Tibial nerve (tissue), 4 donors: ENCODE results near the gene LIPN. TPM values are rescaled to one million over a fixed set of nuclear protein-coding genes. Genes with fewer than 3 reads are reported as not detected.

Experiments used
- DNase-seq, 2 donors: peaks; one replicate each; pipeline ENCODE4 v3.0.0-alpha.2; 2019; ENCODE audit warnings: low spot score in 2 of 2
- H3K27ac ChIP-seq, 4 donors: fragments of 200-600 bp; sonication (generic) in 3 of 4; one replicate each; pipeline ENCODE4 v1.5.1; 2017 to 2019; ENCODE audit warnings: mild to moderate bottlenecking in 1 of 4
- H3K27me3 ChIP-seq, 2 donors: fragments of 200-600 bp; sonication (generic) in 1 of 2; one replicate each; pipeline versions ENCODE4 v1.5.1 to v1.6.0; 2017 to 2019
- H3K36me3 ChIP-seq, 3 donors: fragments of 200-600 bp; sonication (generic); one replicate each; pipeline ENCODE4 v1.5.1; 2018 to 2019
- H3K4me1 ChIP-seq, 4 donors: fragments of 200-600 bp; sonication (generic) in 3 of 4; one replicate each; pipeline ENCODE4 v1.5.1; 2017 to 2019
- H3K4me3 ChIP-seq, 4 donors: fragments of 200-600 bp; sonication (generic) in 3 of 4; one replicate each; pipeline ENCODE4 v1.5.1; 2017 to 2019; ENCODE audit warnings: mild to moderate bottlenecking in 1 of 4, moderate library complexity in 1 of 4
- H3K9me3 ChIP-seq, 4 donors: fragments of 200-600 bp; sonication (generic) in 3 of 4; one replicate each; pipeline ENCODE4 v1.5.1; 2017 to 2019
- EP300 ChIP-seq, 2 donors: sonication (generic); formaldehyde crosslinking; IDR thresholded peaks; one replicate each; pipeline ENCODE4 v1.6.1; 2017; ENCODE audit warnings: antibody characterized with exemption in 2 of 2, mild to moderate bottlenecking in 1 of 2
- POLR2A ChIP-seq, 2 donors: fragments of 450-650 bp; IDR thresholded peaks; one replicate each; pipeline ENCODE4 v1.6.1; 2017; ENCODE audit warnings: antibody characterized with exemption in 2 of 2, mild to moderate bottlenecking in 2 of 2, moderate library complexity in 2 of 2
- WGBS, 2 donors: methylation state at CpG; one replicate each; pipeline ENCODE4 v1.1.5; 2018; 5-methylcytosine and 5-hydroxymethylcytosine counted together
- total RNA-seq, 4 donors: library from RNA; depleted of rRNA; stranded (reverse); fragments of >200 nt; gene quantifications; one replicate each; pipeline ENCODE4 v1.1.0, GENCODE V29; 2016
- TF ChIP-seq, protein P1 (sequence below), 5 experiments: fragments of 200-600 bp in 3 of 5; fragments of 450-650 bp in 2 of 5; sonication (generic) in 3 of 5; IDR thresholded peaks; one replicate each; pipeline ENCODE4 v1.5.1; 2016 to 2019; ENCODE audit warnings: antibody characterized with exemption in 5 of 5, mild to moderate bottlenecking in 3 of 5, moderate library complexity in 2 of 5

Gene LIPN
- total RNA-seq, 4 donors from 2014 or later = not detected

DNA sequence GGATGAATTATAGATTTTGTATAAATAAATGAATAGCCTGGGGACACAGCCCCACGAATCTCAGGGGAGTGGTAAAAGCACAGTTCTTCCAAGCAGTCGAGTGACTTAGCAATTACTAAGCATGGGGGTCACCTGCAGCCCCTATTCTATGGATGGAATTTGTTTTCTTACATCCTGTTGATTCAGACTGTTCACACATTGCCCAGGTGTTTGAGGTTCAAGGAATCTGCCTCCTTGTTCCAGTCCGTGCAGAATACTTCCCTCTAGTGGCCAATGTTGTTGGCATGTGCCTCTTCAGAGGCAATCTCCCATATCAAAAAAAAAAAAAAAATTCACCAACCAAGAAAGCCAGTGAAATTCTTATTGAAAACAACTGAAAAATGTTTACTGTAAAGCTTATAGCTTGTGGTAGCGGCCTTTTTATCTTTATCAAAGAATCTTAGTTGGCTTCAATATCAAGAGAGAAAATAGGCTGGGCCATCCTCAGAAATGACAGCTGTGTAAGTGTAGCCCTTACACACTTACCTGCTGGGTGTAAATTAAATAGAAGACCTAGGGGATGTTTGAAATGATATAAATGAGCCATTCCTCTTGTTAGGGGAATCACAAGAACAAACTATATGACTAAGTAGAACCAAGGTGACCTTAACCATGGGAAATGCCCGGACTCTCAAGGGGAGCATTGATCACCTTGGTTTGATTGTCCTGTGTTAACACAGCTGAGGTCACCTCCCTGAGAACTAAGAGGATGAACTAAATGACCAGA, 50.6 kb downstream of the LIPN start:
- Histone ChIP-seq H3K27me3 (peaks cover 0 to 9% of the 10 kb centered on the region in 2 donors), H3K36me3 (no peaks in the 10 kb centered on the region), H3K9me3 (no peaks in the 10 kb centered on the region), H3K27ac (no peak overlapping the region), H3K4me1 (no peaks in the 10 kb centered on the region), H3K4me3 (no peak overlapping the region)
- peak in 1 of 2 donors; percentile 32 for DNase-seq
- WGBS, 2 donors = 40 to 44% methylated on average over 5 of the region's 5 CpGs
- TF ChIP-seq, protein P1, sequence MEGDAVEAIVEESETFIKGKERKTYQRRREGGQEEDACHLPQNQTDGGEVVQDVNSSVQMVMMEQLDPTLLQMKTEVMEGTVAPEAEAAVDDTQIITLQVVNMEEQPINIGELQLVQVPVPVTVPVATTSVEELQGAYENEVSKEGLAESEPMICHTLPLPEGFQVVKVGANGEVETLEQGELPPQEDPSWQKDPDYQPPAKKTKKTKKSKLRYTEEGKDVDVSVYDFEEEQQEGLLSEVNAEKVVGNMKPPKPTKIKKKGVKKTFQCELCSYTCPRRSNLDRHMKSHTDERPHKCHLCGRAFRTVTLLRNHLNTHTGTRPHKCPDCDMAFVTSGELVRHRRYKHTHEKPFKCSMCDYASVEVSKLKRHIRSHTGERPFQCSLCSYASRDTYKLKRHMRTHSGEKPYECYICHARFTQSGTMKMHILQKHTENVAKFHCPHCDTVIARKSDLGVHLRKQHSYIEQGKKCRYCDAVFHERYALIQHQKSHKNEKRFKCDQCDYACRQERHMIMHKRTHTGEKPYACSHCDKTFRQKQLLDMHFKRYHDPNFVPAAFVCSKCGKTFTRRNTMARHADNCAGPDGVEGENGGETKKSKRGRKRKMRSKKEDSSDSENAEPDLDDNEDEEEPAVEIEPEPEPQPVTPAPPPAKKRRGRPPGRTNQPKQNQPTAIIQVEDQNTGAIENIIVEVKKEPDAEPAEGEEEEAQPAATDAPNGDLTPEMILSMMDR (IDR thresholded peaks at IDR 0.05) = peak; percentile 28 to 60 (median 38)
- no peak for TF ChIP-seq EP300 (IDR thresholded peaks at IDR 0.05)

DNA sequence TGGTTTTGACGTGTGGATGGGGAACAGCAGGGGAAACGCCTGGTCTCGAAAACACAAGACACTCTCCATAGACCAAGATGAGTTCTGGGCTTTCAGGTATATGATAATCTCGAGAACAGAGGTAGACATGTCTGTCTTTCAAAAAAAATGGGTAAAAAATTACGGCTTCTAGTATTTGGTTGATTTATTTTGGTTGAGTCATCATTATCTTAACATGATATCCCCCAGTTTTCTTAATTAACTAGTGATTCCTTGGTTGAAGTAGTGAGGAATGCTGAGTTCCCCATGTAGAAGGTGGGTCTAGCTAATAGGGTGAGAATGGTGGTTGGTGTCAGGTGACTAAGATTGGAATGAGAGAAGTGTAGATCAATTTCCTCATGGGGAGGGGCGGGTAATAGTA, 53.4 kb downstream of the LIPN start:
- DNase-seq = no peak
- H3K27ac ChIP-seq = no peak overlapping the region
- no peaks in the 10 kb centered on the region for H3K4me1 ChIP-seq
- no peaks in the 10 kb centered on the region for H3K9me3 ChIP-seq
- TF ChIP-seq, protein P1 (IDR thresholded peaks at IDR 0.05) = no peak
- TF ChIP-seq POLR2A (IDR thresholded peaks at IDR 0.05) = no peak
- TF ChIP-seq EP300 (IDR thresholded peaks at IDR 0.05) = no peak
- no peaks in the 10 kb centered on the region for H3K36me3 ChIP-seq
- H3K4me3 ChIP-seq = no peak overlapping the region
- 84 to 85% methylated on average over 6 of the region's 6 CpGs for WGBS, 2 donors
- H3K27me3 ChIP-seq = peaks cover 0 to 9% of the 10 kb centered on the region in 2 donors

DNA sequence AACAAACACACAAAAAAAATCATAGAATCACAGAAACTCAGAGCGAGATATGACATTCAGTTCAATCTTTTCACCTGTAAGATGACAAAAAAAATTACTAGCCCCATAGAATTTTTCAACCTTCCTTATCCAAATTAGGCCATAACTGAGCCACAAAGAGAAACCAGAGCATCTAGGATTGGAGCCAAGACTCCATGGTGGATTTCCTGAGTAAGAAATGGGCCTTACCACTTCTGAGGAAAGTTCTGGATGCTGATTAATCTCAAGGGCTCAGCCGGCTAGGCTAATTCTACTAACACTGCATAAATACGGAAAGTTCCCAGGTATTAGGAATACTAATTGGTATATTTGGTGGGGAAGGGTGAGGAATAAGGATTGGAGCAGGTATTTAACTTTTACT, 59.5 kb downstream of the LIPN start:
- 73 to 82% methylated on average over 3 of the region's 3 CpGs for WGBS, 2 donors
- no peaks in the 10 kb centered on the region for H3K9me3 ChIP-seq
- TF ChIP-seq POLR2A (IDR thresholded peaks at IDR 0.05) = no peak
- no peak for TF ChIP-seq EP300 (IDR thresholded peaks at IDR 0.05)

DNA sequence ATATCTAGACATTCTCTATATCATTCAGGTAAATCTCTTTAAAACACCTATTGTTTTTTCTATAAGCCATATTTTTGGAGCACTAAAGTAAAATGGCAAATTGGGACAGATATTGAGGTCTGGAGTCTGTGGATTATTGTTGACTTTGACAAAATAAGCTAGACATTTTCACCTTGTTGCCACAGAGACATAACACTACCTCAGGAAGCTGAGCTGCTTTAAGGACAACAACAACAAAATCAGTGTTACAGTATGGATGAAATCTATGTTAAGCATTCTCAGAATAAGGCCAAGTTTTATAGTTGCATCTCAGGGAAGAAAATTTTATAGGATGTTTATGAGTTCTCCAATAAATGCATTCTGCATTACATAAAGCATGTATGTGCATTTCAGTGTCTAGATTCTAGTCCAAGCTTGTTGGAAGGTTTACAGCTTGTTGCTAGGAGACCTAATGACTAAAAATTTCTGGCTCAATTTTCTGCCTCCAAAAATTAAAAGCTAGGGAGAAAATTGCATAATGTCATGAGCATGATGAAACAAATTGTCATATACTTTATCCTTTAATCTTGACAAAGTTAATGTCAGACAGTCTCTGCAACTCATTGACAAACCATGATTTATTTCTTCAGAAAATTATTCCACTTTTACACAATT, 61.1 kb downstream of the LIPN start:
- Histone ChIP-seq H3K4me1 (peaks cover 0 to 6% (median 2%) of the 10 kb centered on the region in 4 donors), H3K36me3 (no peaks in the 10 kb centered on the region), H3K9me3 (no peaks in the 10 kb centered on the region), H3K27me3 (no peaks in the 10 kb centered on the region), H3K27ac (no peak overlapping the region), H3K4me3 (no peak overlapping the region)
- DNase-seq = no peak
- TF ChIP-seq, protein P1 (IDR thresholded peaks at IDR 0.05) = no peak
- TF ChIP-seq EP300 (IDR thresholded peaks at IDR 0.05) = no peak
- no peak for TF ChIP-seq POLR2A (IDR thresholded peaks at IDR 0.05)

More for the DNA sequence above, 59.5 kb downstream of the LIPN start:
- Histone ChIP-seq H3K27ac (no peak overlapping the region), H3K4me3 (no peak overlapping the region), H3K27me3 (no peaks in the 10 kb centered on the region), H3K36me3 (no peaks in the 10 kb centered on the region), H3K4me1 (peaks cover 0 to 6% (median 2%) of the 10 kb centered on the region in 4 donors)
- DNase-seq = no peak

- Histone ChIP-seq H3K27ac (no peak overlapping the region), H3K4me3 (no peak overlapping the region), H3K9me3 (no peaks in the 10 kb centered on the region), H3K36me3 (no peaks in the 10 kb centered on the region), H3K4me1 (peaks cover 0 to under 1% (median 0%) of the 10 kb centered on the region in 4 donors), H3K27me3 (no peaks in the 10 kb centered on the region)
- DNase-seq = no peak
- WGBS, 2 donors = 72 to 75% methylated on average over 4 of the region's 4 CpGs
- TF ChIP-seq, protein P1 (IDR thresholded peaks at IDR 0.05) = no peak
- TF ChIP-seq POLR2A (IDR thresholded peaks at IDR 0.05) (no peak), EP300 (IDR thresholded peaks at IDR 0.05) (no peak)
Observed at GRCh38 chr10:88826388-88826787, 66.6 kb downstream of the LIPN start.
